DMS114 treated with DMSO at 0.1 percent for 48 hours (cell line): ENCODE data around the gene NOC2L.
"Not testable (repeated sequence)": the region's sequence is repeated elsewhere in the genome, so short reads cannot be mapped to it uniquely, and the experiment has no call there.

Experiments
- DNase-seq: peaks from one replicate; lab custom pipeline; 2025; ENCODE audit not compliant: unreplicated experiment; lab: John Stamatoyannopoulos, UW

The NOC2L gene

DNA sequence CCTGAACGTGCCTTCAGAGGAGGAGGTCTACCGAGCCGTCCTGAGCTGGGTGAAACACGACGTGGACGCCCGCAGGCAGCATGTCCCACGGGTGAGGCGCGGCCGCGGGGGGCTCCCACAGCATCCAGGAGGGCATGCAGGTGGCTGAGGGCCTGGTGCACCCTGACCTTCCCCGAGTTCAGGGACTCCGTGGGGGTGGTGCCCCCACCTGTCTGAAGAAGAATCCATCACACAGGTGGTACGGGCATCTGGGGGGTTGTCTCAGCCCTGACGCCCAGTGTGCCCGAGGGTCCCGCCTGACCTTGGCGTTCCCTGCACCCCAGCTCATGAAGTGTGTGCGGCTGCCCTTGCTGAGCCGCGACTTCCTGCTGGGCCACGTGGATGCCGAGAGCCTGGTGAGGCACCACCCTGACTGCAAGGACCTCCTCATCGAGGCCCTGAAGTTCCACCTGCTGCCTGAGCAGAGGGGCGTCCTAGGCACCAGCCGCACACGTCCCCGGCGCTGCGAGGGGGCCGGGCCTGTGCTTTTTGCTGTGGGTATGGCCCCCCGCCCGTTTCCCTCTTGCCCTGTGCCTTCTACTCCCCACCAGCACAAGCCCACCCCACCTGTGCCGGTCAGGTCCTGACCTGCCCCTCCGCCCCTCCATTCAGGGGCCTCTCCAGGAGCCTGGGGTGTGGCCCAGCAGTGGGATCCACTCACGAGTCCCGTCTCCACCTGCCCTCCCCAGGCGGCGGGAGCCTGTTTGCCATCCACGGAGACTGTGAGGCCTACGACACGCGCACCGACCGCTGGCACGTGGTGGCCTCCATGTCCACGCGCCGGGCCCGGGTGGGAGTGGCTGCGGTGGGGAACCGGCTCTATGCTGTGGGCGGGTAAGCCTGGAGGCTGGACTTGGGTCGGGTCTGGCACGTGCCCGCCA lies 3.6 kb upstream of the NOC2L start:
- no peak for DNase-seq

DNA sequence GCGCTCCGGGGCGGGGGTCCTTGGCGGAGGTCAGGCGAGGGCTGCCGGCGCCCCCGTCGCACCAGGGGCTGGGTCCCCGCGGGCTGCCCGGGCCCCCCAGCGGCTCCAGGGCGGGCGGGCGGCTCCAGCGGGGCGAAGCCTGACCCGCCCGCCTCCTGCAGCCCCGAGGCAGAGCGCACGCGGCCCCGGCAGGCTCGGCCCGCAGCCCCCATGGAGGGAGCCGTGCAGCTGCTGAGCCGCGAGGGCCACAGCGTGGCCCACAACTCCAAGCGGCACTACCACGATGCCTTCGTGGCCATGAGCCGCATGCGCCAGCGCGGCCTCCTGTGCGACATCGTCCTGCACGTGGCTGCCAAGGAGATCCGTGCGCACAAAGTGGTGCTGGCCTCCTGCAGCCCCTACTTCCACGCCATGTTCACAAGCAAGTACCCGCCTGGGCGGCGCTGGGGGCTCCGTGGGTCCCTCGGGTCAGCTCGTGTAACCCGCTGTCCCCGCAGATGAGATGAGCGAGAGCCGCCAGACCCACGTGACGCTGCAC lies 2.1 kb upstream of the NOC2L start:
- no peak for DNase-seq

DNA sequence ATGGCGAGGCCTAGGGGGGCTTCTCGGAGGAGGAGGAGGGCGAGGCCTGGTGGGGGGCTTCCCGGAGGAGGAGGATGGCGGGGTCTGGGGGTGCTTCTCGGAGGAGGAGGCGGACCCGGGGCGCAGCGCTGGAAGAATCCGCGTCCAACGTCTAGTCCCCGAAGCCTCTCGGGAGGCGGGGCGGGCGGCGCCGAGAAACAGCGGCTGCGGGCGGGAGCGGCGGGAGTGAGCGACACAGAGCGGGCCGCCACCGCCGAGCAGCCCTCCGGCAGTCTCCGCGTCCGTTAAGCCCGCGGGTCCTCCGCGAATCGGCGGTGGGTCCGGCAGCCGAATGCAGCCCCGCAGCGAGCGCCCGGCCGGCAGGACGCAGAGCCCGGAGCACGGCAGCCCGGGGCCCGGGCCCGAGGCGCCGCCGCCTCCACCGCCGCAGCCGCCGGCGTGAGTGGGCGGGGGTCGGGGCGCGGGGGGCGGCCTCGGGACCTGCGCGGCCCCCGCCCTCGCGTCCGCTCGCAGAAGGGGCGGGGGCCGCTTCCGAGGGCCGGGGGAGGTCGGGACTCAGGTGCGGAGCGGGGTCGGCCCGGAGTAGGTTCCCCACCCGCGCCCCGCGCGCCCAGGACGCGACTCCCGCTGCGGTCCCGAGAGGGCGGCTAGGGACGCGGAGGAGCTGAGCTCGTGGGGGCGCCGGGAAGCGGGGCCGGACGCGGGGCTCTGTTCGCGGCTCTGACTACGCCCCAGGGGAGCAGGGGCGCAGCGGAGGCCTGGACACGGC lies 1.5 kb upstream of the NOC2L start, which contains the start of gene KLHL17:
Gene KLHL17, plus strand, starts transcription at position 222 of the 769 bp plus-strand sequence. Its CDS starts 110 bp downstream, at position 332.
- peak; percentile 31 for DNase-seq

DNA sequence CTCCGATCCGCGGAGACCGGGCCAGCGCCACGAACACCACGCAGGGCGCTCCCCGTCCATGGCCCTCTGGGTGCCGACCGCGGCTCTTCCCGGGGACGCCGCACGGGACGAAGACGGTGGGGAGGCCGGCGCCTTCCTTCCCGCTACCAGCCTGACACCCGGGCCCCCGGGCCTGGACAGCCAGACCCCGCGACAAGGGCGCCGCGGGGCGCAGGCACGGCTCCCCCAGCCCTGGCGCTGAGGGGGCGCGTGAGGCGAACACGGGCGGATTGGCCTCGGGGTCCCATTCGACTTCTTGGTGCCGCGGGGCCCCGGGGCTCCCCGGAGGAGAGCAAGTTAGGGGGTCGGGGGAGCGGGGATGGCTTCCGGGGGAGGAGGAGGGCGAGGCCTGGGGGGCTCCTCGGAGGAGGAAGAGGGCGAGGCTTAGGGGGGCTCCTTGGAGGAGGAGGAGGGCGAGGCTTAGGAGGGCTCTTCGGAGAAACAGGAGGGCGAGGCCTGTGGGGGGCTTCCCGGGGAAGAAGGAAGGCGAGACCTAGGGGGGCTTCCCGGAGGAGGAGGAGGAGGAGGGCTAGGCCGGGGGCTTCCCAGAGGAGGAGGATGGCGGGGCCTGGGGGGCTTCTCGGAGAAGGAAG lies 791 bp upstream of the NOC2L start:
- DNase-seq, result no peak

DNA sequence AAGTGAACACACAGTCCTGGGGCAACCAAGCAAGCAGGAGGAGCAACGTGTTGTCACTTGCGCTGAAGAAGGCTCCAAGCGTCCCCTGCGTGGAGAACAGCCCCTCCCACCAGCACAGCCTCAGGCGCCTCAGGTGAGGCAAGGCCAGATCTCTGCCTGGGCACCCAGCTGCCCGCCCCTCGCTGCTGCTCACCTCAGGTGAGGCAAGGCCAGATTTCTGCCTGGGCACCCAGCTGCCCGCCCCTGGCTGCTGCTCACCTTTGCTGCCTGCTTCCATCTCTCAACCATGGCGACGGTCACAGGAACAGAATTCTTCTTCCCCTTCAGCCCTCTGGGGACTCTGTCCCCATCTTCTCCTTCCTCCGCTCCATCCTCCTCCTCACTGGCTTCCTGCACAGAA lies 2.4 kb downstream of the NOC2L start:
- no peak for DNase-seq

DNA sequence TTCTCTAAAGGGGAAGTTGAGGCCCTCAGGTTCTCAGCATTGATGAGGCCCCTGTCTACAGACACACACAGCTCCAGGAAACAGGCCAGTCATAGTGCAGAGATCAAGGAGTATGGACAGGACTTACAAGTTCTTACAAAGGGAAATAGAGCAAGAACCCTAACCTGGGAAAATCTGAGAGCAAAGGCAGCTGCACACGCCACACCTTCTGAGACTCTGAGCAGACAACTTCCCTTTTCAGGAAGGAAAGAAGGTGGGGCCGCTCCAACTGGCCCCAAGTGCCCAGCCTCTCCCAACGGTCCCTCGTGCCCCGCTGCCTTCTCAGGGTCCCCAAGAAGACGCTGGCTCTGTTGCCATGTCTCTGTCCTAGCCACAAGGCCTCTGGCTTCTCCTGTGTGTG lies 3.6 kb downstream of the NOC2L start:
- DNase-seq, result no peak

DNA sequence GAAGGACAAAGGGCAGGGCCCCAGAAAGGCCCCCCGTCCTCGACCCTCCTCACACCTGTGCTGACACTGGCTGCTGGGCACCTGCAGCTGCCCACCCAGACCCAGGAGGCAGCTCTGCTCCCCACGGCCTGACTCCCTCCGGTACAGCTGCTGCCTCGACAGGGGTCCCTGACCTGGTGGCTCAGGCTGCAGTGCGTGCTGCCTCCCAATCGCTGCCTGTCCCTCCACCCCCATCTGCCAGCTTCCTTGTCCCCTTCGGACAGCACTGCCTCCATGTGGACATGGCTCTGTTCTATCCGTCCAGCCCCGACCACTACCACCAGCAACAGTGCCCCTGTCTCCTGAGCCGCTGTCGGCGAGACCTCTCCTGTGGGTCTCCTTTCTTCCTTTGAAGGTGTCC lies 4.1 kb downstream of the NOC2L start:
- DNase-seq, result no peak

DNA sequence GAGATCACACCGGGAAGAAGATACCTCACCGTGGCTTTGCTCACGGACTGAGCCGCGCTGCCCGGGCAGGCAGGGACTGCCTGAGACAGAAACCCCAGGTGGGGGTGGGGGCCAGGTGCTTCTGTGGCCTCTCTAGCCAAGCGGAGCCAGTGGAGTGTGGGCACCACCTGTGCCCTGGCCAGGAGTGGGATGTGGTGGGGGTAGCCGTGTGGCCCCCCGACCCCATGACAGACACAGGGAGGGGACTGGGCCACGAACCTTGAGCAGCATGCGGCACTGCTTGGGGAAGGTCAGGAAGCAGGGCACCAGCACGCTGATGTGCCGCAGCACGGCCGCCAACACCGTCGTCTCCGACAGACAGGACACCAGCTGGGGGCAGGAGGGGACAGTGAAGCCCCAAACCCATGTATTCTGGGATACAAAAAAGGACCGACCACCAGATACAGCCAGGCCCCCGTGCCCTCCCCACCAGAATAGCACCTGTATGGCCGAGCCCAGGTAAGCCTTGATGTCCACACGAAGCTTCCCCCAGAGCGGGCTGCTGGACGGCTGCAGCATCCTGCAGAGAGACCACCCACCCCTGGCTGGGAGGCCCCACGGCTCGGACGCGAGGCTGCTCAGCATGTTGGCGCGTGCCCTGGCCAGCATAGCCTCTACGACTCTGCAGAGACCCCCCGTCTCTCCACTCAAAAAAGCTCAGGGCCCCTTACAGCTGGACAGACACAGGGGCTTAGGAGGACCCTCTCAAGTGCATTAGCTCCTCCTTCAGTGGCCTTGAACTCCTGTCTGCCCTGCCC lies 5.3 kb downstream of the NOC2L start:
- no peak for DNase-seq

DNA sequence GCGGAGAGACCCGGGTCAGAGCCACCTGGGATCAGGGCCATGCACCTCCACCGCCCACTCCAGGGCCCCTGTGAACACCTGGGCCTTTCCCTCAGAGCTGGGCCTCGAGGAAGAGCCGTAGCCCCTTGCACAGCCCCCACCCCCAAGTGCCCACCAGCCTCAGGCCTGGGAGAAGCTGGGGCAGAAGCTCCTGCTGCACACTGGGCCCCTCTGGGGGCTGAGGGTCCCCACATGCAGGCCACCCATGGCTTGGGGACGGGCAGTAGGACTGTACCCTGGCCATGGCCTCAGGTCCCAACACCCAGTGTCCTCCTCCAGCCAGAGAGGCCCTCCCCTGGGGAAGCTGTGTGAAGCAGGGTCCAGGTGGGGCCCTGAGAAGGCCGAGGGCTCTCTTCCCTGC lies 6.5 kb downstream of the NOC2L start:
- no peak for DNase-seq

DNA sequence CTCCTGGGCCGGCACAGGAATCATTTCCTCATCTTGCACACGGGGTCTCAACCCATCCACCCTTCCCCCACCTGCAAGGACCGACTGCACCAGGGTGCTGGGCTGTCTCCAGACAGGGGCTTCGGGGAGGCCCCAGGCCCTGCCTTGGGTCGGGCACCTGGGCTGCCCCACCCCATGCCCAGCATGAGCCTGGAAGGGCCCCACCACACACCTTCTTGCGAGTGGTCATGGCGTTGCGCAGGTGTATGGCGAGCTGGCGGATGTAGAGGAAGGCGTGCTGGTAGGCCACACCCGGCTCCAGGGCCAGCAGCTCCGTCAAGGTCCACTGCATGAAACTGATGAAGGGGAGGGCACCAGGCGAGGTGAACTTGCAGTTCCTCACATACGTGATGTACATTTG lies 6.9 kb downstream of the NOC2L start:
- no peak for DNase-seq

DNA sequence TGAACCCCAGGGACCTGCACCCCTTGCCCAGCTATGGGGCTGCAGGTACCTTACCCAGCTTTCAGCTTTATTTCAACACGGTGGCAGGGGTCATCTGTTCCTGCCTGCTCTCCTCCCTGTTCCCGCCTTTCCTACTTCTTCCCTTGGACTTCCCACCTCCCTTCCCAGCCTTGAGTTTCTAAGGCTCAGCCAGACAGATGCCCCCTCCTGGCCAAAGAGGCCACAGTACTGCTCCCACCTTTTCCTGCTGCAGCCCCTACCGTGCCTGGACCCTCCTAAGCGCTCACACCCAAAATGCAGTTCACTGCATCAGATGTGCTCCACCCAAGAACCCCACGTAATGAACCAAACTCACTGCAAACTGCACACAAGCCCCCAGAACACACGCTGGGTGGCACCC lies 7.7 kb downstream of the NOC2L start:
- no peak for DNase-seq

DNA sequence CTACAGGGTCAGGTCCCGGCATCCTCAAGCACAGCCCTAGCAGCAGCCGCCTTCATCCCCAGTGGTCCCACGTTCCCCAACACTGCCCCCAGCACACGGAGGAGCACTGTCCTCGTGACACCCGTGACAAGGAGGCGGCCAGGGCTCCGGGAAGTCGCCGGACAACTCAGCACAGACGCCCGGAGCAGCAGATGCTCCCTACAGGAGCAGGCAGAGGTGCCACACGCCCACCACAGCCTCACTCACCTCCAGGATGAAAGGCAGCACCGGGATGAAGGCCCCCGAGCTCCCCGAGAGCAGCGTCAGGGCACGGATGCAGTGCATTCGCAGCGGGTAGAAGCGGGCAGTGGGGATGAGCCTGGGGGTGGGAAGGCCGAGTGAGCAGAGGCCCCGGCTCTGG lies 8.2 kb downstream of the NOC2L start:
- no peak for DNase-seq

DNA sequence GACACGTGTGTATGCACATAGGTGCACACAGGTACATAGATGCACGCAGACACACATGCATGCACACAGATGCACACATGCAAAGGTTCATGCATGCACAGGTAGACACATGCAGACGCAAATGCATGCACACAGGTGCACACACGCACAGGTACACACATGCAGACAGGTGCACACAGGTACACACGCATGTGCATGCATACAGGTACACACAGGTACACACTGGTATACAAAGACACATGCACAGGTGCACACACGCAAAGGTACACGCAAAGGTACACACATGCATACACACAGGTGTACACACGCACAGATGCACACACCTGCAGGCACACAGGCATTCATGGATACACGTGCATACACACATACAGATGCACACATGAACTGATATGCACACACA lies 8.8 kb downstream of the NOC2L start:
- DNase-seq, result no peak

DNA sequence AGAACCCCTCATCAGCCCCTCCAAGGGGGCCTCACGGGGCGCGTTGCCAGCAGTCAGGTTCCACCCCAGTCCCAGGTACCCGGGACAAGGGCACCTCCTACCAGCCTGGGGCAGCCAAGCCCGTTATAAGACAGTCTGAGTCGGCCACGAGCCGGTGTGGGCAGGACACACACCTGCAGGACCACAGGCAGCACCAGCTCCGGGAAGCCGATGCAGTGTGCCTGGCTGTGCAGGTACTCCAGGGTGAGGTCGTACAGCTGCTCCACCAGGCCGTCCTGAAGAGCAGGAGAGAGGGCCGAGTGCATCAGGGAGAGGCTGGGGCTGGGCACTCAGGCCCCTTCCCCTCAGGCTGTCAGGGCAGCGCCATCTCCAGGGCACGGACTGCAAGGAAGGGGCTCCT lies 11.1 kb downstream of the NOC2L start:
- no peak for DNase-seq

DNA sequence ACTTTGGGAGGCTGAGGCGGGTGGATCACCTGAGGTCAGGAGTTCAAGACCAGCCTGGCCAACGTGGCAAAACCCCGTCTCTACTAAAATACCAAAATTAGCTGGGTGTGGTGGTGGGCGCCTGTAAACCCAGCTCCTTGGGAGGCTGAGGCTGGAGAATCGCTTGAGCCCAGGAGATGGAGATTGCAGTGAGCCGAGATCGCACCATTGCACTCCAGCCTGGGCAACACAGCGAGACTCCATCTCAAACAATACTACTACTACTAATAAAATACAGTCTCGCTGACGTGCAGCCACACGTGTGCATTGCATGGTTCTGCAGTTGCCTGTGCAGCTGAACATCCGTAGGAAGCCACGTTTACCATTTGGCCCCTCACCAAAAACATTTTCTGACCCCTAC lies 12.2 kb downstream of the NOC2L start:
- DNase-seq, result not testable (repeated sequence)

DNA sequence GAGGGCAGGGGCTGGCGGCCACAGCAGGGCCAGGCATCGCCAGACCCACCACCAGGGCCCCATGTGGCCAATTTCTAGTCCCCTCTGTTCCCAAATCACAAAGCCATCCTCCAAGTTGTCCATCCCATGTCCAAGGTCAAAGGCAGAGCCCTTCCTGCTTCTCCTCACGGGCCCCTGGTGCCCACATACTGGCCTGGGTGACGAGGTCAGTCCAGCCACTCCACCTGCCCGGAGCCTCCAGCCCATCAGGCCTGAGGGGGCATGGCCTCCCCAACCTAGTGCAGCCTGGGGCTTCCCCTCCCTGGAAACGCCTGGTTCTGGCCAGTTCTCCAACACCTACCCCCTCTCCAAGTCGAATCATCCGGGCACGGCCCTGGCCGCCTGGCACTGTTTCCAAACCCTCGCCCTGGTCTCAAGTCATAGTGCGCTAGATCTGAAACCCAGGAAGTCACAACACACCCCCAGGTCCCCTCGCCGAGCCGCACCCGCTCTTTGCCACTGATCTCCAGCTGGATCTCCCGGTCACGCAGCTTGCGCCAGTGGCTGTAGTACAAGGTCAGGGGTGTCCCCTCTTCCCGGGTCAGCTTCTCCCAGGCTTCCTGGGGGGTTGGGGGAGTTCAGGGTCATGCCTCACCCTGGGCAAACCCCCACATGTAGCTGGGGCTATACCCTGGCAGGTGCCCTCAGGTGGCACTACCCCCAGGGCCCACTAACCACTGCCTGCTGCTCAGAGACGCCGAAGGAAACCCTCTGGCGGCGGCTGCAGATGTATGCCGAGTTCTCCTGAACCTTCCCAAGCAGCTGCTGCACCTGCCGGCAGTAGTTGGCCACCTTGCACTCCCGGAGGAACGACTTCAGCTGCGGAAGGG lies 13.1 kb downstream of the NOC2L start:
- DNase-seq, result no peak

DNA sequence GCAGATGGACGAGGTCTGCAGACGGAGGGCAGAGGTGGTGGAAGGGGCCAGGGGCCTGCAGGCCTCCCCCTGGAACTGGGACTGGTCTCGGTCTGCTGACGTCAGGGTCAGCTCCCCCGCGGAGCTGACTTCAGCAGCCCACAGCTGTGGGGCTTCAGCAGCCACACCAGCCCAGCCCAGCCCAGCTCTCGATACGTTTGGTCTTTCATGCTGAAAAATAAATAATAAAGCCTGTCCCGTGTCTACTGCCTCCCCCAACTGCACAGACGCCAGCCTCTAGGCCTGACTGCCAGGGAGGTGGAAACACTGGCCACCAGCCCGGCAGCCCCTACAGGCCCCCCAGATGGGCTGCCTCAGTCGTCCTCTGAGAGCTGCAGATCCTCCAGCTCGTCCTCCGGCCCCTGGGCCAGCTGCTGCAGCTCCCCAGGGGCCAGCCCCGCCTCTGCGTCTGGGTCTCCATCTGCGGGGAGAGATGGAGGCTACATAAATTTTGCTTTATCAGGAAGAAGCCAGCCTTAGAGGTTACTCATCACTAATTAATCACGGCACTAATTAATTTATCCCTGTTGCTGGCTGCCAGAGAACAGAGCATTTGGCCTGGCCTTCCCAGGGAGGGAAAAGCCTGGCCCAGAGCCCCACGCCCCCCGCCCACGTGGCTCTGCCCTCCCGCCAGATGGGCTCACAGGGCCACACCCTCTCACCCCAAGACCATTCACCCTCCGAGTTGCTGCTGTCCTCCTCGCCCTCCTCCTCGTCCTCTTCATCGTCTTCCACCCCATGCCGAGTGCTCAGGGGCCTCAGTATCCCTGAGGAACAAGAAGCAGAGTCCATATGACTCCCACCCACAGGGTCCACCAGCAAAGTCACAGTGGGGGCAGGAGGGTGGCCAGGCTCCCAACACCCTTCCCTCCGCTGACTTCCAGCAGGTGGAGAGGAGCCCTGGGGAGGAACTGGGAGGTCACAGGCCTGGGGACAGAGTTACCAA lies 14.4 kb downstream of the NOC2L start:
- DNase-seq, result peak; percentile 30

DNA sequence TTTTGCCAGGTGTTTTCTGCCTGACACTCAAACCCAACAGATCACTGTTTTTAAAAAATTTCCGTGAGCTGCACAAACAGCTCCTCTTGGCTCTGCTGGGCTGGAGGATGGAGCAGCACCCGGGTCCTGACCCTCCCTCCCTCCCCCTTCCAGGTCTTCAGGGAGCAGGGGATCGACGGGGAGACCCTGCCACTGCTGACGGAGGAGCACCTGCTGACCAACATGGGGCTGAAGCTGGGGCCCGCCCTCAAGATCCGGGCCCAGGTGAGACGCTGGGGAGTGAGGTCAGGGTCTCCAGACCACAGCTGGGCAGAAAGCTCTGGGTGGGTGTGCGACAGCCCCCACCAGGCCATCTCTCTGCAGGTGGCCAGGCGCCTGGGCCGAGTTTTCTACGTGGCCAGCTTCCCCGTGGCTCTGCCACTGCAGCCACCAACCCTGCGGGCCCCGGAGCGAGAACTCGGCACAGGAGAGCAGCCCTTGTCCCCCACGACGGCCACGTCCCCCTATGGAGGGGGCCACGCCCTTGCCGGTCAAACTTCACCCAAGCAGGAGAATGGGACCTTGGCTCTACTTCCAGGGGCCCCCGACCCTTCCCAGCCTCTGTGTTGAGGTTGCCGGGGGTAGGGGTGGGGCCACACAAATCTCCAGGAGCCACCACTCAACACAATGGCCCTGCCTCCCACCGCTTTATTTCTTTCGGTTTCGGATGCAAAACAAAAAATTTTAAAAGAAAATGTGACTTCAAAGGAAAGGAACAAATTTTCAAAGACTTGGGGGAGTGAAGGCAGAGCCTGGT lies 15.3 kb downstream of the NOC2L start:
- DNase-seq, result no peak
